H1 (cell line): Measurements from ENCODE around the gene ADPGK. TPM values are rescaled to one million over a fixed set of nuclear protein-coding genes. Genes with fewer than 3 reads are reported as not detected.

Experiments used
- EGR1 ChIP-seq: IDR thresholded peaks from 2 replicates; pipeline ENCODE4 v1.6.1; 2011; ENCODE audit warnings: low read depth, low read length, borderline replicate concordance
- polyA plus RNA-seq, 7 experiments: library from polyadenylated mRNA; depleted of rRNA in 3 of 7; stranded (reverse) in 5 of 7; unstranded in 2 of 7; fragments of >200 nt in 5 of 7; fragments of 200-250 nt in 2 of 7; gene quantifications; 1 replicate in 5 of 7; 2 replicates in 1 of 7; 4 replicates in 1 of 7; pipeline versions ENCODE4 v1.2.1 to v1.2.3, GENCODE V29; 2011 to 2013; ENCODE audit warnings: missing spikeins in 2 of 7, mixed read lengths in 2 of 7
- total RNA-seq: library from RNA; stranded (reverse); fragmentation: NEBNext Ultra II Directional; extraction: Animal tissue kit (Norgen Biotek cat#: 25700); gene quantifications from 2 replicates; pipeline ENCODE4 v1.2.1, GENCODE V29; 2021
- TF ChIP-seq, protein P1 (sequence below): fragments of 300-600 bp; sonication (generic); IDR thresholded peaks from 2 replicates; pipeline ENCODE4 v1.7.1; 2012; ENCODE audit warnings: low read length, moderate library complexity, mild to moderate bottlenecking, inconsistent platforms; ENCODE audit not compliant: insufficient replicate concordance

Gene ADPGK
- total and polyA plus RNA-seq, 2 of the 8 experiments (the other 6 are each of a cell fraction or from before 2014, with no cell fraction given), result 32.2 to 38.2 TPM

DNA sequence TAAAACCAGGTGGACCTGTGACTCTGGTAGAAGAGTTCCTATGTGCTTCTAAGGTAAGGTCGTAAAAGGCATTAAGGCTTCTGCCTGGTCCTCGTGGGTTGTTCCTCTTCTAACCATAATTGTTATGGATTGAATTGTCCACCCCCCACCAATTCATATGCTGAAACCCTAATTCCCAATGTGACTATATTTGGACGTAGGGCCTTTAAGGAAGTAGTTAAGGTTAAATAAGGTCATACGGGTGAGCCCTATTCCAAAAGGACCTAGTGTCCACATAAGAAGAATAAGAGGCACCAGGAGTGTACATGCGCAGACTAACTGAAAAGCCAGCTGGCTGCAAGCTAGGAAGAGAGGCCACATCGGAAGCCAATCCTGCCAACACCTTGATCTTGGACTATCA is 1.9 kb downstream of the ADPGK start (continued):
- TF ChIP-seq, protein P1, sequence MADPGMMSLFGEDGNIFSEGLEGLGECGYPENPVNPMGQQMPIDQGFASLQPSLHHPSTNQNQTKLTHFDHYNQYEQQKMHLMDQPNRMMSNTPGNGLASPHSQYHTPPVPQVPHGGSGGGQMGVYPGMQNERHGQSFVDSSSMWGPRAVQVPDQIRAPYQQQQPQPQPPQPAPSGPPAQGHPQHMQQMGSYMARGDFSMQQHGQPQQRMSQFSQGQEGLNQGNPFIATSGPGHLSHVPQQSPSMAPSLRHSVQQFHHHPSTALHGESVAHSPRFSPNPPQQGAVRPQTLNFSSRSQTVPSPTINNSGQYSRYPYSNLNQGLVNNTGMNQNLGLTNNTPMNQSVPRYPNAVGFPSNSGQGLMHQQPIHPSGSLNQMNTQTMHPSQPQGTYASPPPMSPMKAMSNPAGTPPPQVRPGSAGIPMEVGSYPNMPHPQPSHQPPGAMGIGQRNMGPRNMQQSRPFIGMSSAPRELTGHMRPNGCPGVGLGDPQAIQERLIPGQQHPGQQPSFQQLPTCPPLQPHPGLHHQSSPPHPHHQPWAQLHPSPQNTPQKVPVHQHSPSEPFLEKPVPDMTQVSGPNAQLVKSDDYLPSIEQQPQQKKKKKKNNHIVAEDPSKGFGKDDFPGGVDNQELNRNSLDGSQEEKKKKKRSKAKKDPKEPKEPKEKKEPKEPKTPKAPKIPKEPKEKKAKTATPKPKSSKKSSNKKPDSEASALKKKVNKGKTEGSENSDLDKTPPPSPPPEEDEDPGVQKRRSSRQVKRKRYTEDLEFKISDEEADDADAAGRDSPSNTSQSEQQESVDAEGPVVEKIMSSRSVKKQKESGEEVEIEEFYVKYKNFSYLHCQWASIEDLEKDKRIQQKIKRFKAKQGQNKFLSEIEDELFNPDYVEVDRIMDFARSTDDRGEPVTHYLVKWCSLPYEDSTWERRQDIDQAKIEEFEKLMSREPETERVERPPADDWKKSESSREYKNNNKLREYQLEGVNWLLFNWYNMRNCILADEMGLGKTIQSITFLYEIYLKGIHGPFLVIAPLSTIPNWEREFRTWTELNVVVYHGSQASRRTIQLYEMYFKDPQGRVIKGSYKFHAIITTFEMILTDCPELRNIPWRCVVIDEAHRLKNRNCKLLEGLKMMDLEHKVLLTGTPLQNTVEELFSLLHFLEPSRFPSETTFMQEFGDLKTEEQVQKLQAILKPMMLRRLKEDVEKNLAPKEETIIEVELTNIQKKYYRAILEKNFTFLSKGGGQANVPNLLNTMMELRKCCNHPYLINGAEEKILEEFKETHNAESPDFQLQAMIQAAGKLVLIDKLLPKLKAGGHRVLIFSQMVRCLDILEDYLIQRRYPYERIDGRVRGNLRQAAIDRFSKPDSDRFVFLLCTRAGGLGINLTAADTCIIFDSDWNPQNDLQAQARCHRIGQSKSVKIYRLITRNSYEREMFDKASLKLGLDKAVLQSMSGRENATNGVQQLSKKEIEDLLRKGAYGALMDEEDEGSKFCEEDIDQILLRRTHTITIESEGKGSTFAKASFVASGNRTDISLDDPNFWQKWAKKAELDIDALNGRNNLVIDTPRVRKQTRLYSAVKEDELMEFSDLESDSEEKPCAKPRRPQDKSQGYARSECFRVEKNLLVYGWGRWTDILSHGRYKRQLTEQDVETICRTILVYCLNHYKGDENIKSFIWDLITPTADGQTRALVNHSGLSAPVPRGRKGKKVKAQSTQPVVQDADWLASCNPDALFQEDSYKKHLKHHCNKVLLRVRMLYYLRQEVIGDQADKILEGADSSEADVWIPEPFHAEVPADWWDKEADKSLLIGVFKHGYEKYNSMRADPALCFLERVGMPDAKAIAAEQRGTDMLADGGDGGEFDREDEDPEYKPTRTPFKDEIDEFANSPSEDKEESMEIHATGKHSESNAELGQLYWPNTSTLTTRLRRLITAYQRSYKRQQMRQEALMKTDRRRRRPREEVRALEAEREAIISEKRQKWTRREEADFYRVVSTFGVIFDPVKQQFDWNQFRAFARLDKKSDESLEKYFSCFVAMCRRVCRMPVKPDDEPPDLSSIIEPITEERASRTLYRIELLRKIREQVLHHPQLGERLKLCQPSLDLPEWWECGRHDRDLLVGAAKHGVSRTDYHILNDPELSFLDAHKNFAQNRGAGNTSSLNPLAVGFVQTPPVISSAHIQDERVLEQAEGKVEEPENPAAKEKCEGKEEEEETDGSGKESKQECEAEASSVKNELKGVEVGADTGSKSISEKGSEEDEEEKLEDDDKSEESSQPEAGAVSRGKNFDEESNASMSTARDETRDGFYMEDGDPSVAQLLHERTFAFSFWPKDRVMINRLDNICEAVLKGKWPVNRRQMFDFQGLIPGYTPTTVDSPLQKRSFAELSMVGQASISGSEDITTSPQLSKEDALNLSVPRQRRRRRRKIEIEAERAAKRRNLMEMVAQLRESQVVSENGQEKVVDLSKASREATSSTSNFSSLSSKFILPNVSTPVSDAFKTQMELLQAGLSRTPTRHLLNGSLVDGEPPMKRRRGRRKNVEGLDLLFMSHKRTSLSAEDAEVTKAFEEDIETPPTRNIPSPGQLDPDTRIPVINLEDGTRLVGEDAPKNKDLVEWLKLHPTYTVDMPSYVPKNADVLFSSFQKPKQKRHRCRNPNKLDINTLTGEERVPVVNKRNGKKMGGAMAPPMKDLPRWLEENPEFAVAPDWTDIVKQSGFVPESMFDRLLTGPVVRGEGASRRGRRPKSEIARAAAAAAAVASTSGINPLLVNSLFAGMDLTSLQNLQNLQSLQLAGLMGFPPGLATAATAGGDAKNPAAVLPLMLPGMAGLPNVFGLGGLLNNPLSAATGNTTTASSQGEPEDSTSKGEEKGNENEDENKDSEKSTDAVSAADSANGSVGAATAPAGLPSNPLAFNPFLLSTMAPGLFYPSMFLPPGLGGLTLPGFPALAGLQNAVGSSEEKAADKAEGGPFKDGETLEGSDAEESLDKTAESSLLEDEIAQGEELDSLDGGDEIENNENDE, result no peak
- TF ChIP-seq EGR1, result no peak
